Stimulated activated CD8-positive, alpha-beta memory T cell treated with anti-CD3 and anti-CD28 coated beads, Interleukin-12 subunit alpha, Interleukin-12 subunit beta, amount 100 ng/mL, for 1 hour (primary cell): ENCODE measurements around the gene ABTB2.

ENCODE experiments used
- DNase-seq: peaks from one replicate; pipeline ENCODE4 v3.0.0-alpha.2; 2020; ENCODE audit warnings: low read depth

The ABTB2 gene

GRCh38 chr11:34148504-34149165 lies 209.2 kb downstream of the ABTB2 start:
- DNase-seq, result no peak

DNA sequence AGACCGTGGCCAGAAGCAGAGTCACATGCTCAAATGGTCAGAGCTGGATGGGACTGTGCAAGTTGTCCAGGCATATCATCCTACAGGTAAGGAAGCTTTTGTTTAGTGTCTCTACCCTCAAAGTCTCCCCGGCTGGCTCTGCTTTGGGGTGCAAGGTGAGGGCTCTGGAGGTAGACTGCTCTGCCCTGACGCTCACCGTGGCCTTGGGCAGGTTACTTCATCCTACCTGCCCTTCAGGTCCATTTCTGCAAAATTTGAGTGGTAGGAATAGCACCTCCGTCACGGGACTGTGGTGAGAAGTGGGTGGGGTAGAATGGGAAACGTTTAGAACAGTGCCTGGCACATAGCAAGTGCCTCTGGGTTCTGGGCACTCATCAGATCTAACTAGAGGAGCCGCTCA lies 210.2 kb downstream of the ABTB2 start:
- DNase-seq, result no peak

- DNase-seq, result no peak
Observed at GRCh38 chr11:34146866-34147265, 210.9 kb downstream of the ABTB2 start.

- no peak for DNase-seq
Observed at GRCh38 chr11:34146411-34146810, 211.4 kb downstream of the ABTB2 start.

DNA sequence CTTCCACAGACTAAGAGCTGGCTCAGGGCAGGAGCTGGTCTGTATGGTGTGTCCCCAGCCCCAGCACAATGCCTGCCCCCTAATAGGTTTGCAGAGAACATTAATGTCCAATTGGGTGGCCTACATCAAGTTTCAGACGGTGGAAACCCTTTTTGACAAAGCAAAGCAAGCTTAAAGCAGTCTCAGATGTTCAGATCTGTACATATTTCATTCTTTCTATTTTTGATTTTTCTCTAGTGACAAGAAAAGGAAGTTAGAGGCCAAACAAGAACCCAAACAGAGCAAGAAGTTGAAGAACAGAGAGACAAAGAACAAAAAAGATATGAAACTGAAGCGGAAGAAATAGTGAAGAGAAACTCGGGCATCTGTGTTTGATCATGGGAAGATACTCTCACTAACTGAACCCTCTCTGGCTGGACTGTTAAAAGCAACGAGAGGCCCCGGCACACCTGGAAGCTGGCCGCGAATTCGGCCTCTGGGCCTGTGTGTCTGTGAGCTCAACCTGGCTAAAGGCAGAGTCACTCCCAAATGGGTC lies 211.9 kb downstream of the ABTB2 start:
- no peak for DNase-seq

GRCh38 chr11:34145073-34145472 lies 212.7 kb downstream of the ABTB2 start:
- no peak for DNase-seq

GRCh38 chr11:34143048-34143447 lies 214.8 kb downstream of the ABTB2 start:
- no peak for DNase-seq

DNA sequence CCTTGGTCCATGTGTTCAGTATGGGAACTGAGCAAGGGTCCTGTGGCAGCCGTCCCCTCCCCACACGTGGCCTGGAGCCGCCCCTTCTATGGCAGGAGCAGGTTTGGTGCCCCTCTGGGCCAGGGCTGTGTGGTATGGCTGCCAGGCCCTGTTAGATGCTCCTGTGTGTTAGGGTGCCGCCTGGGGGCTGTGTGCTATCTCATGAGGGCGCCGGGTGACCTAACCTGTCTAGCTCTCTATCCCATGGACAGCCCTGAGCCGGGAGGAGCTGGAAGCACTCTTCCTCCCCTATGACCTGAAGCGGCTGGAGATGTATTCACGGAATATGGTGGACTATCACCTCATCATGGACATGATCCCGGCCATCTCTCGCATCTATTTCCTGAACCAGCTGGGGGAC lies 217.7 kb downstream of the ABTB2 start:
- no peak for DNase-seq

- DNase-seq, result no peak
Observed at GRCh38 chr11:34139346-34139745, 218.5 kb downstream of the ABTB2 start.

- no peak for DNase-seq
Observed at GRCh38 chr11:34136420-34136819, 221.4 kb downstream of the ABTB2 start.

DNA sequence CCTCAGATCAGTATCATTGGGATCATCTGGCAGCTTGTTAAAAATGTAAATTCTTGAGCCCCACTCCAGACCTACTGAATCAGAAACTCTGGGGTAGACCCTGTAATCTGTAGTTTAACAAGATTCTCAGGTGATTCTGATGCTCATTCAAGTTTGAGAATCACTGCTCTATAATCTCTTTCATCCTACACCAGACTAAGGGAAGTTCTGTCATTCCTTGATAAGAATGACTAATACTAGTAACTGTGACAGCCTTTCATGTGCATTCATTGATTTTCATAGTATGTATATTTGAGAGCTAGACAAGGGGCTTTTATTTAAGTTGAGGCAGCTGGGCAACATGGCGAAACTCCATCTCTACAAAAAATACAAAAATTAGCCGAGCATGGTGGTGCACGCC lies 222.4 kb downstream of the ABTB2 start:
- DNase-seq, result no peak

- DNase-seq, result no peak
Observed at GRCh38 chr11:34134765-34135164, 223.0 kb downstream of the ABTB2 start.

GRCh38 chr11:34132261-34132965 lies 225.4 kb downstream of the ABTB2 start:
- no peak for DNase-seq

DNA sequence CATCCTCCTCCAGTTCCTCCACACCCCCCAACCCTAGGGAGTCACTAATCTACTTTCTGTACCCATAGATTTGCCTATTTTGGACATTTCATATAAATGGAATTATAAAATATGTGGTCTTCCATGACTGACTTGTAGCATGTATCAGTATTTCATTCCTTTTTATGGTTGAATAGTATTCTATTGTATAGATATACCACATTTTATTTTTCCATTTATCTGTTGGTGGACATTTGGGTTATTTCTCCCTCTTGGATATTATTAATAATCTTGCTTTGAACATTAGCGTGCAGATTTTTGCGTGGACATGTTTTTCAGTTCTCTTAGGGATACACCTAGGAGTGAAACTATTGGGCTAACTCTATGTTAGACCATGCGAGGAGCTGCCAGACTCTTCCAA lies 229.0 kb downstream of the ABTB2 start:
- DNase-seq, result no peak

GRCh38 chr11:34126959-34127848 lies 230.6 kb downstream of the ABTB2 start:
- DNase-seq, result no peak

DNA sequence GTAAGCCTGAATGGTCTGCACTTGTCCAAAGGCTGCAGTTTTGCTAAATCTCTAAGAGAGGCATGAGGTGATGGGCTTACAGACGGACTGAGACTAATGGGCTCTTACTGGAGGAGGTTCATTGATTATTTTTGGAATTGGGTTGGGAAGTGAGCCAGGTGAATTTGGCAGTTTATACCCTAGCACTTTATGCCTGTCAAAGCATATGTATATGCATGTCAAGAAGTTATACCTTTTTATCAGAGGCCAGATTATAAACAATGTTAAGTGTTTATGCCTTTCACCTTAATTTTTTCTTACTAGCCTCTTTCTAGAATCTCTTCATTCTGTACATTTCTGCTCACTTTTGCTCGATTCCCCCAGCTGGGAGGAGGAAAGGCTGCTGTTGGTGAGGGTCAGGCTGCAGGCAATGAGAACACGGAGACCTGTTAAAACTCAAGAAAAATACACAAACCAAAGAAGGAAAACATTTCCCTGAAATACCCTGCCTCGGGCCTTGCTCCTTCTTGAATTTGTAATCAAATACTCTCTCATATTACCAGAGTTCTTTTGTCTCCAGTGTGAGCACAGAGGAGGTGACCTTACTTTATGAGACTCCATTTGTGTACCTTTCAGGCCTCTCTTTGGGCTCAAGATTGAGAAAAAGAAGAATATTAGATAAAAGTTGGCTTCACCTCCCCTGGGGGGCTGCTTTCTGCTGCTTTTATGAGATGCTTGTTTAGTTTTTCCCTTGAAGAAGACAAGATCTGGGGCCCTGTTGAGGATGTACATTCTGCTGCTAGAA lies 232.7 kb downstream of the ABTB2 start:
- no peak for DNase-seq

- no peak for DNase-seq
Observed at GRCh38 chr11:34120651-34121050, 237.2 kb downstream of the ABTB2 start.

GRCh38 chr11:34114471-34114870 lies 243.3 kb downstream of the ABTB2 start:
- DNase-seq, result no peak

DNA sequence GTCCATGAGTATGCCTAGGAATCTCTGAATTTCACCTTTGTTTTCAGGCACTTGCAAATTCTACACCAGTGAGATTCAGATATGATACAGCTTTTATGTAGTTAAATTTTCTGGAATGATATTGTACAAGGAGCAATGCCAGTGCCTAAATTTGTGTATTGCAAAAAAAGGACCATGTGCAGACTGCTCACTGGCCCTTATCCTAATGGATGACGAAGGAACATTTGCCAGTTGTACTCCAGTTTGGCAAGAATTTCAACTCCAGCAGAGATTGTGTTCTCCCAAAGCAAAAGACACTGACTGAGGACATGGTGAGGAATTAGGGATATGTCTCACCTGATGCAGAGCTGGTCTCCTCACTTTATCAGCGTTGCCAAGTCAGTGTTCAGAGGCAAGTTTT lies 243.8 kb downstream of the ABTB2 start:
- no peak for DNase-seq

DNA sequence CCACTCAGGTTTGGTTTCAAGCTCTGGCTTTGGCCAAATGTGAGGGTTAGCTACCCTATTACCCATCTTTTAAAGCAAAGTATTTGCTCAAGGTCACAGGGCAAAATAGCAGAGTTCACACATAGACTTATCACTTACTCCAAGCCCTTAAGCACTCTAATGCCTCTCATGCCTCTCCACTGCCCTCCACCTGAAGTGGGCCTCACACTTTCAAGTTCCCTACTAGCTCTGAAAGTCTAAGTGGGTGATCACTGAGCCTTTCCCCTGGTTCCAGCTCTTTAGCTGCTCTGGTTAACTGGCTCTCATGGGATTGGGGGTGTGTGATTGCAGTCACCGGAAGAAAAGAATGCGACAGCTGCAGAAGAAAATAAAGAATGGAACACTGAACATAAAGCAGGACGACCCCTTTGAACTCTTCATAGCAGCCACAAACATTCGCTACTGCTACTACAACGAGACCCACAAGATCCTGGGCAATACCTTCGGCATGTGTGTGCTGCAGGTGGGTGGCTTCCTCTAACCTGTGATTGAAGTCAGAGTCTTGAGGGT lies 246.0 kb downstream of the ABTB2 start:
- DNase-seq, result no peak

DNA sequence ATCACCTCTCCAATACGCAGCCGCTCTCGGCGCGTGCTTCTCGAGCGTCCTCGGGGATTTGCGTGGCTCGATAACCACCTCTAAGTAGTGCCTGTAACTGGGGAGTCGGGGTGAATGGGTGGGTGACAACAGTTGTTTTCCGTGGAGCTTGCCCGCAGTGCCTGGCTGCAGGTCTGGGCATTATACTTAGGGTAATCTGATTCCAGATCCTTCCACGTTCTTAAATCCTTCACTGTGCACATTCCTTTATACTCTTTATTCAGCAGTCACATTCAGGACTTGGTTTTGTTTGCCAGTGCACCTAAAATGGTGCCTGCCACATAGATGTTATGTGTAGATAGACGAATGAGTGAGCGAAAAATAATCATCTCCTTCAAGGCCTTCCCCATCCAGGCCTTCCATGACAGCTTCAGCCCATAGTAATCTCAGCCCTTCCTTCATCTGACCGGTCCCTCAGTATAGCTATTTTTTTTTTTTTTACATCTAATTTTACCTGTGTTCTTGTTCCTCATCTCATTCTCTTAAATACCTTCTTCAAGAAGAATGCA lies 251.8 kb downstream of the ABTB2 start:
- no peak for DNase-seq
